ENCODE results near the gene SLC1A2. TPM values are rescaled to one million over a fixed set of nuclear protein-coding genes. Genes with fewer than 3 reads are reported as not detected.
A peak's percentile ranks its signal among the peaks of the same experiment; 100 is the strongest.

Gene SLC1A2
- total RNA-seq, 1 donor from 2014 or later: not detected

GRCh38 chr11:35376118-35376510 lies 43.2 kb downstream of the SLC1A2 start:
- TF ChIP-seq CTCF (IDR thresholded peaks at IDR 0.05; ENCODE audit: insufficient read depth, low read length, poor library complexity, severe bottlenecking): no peak
- Histone ChIP-seq H3K4me3 (ENCODE audit: low read depth, low read length) (no peak overlapping the region), H3K27me3 (ENCODE audit: control insufficient read depth, insufficient read depth, low read length) (no peaks in the 10 kb centered on the region), H3K36me3 (ENCODE audit: control insufficient read depth, insufficient read depth, low read length) (no peaks in the 10 kb centered on the region)
- DNase-seq (ENCODE audit: low read depth): no peak

- no peak for DNase-seq (ENCODE audit: low read depth)
- TF ChIP-seq CTCF (IDR thresholded peaks at IDR 0.05; ENCODE audit: insufficient read depth, low read length, poor library complexity, severe bottlenecking): no peak
- H3K36me3 ChIP-seq (ENCODE audit: control insufficient read depth, insufficient read depth, low read length): no peaks in the 10 kb centered on the region
- H3K27me3 ChIP-seq (ENCODE audit: control insufficient read depth, insufficient read depth, low read length): no peaks in the 10 kb centered on the region
- H3K4me3 ChIP-seq (ENCODE audit: low read depth, low read length): no peak overlapping the region
Observed at GRCh38 chr11:35375332-35376117, 43.8 kb downstream of the SLC1A2 start.

- H3K36me3 ChIP-seq (ENCODE audit: control insufficient read depth, insufficient read depth, low read length): no peaks in the 10 kb centered on the region
- peak; percentile 78 for DNase-seq (ENCODE audit: low read depth)
- peak; percentile 49 for TF ChIP-seq CTCF (IDR thresholded peaks at IDR 0.05; ENCODE audit: insufficient read depth, low read length, poor library complexity, severe bottlenecking)
- no peak overlapping the region for H3K4me3 ChIP-seq (ENCODE audit: low read depth, low read length)
- H3K27me3 ChIP-seq (ENCODE audit: control insufficient read depth, insufficient read depth, low read length): no peaks in the 10 kb centered on the region
Observed at GRCh38 chr11:35373284-35373933, 45.9 kb downstream of the SLC1A2 start.

- Histone ChIP-seq H3K27me3 (ENCODE audit: control insufficient read depth, insufficient read depth, low read length) (no peaks in the 10 kb centered on the region), H3K36me3 (ENCODE audit: control insufficient read depth, insufficient read depth, low read length) (no peaks in the 10 kb centered on the region), H3K4me3 (ENCODE audit: low read depth, low read length) (no peak overlapping the region)
- no peak for DNase-seq (ENCODE audit: low read depth)
- no peak for TF ChIP-seq CTCF (IDR thresholded peaks at IDR 0.05; ENCODE audit: insufficient read depth, low read length, poor library complexity, severe bottlenecking)
Observed at GRCh38 chr11:35372565-35373283, 46.6 kb downstream of the SLC1A2 start.

- H3K36me3 ChIP-seq (ENCODE audit: control insufficient read depth, insufficient read depth, low read length): no peaks in the 10 kb centered on the region
- TF ChIP-seq CTCF (IDR thresholded peaks at IDR 0.05; ENCODE audit: insufficient read depth, low read length, poor library complexity, severe bottlenecking): no peak
- no peaks in the 10 kb centered on the region for H3K27me3 ChIP-seq (ENCODE audit: control insufficient read depth, insufficient read depth, low read length)
- H3K4me3 ChIP-seq (ENCODE audit: low read depth, low read length): no peak overlapping the region
- DNase-seq (ENCODE audit: low read depth): no peak
Observed at GRCh38 chr11:35367491-35367890, 51.9 kb downstream of the SLC1A2 start.
